22Rv1 (cell line): ENCODE results near the gene CNTNAP2.

Experiments
- CTCF ChIP-seq: fragments of 450-650 bp; IDR thresholded peaks from 2 replicates; pipeline ENCODE4 v1.5.1; 2017; ENCODE audit warnings: mild to moderate bottlenecking
- ZFX ChIP-seq: fragments of 450-650 bp; IDR thresholded peaks from 2 replicates; pipeline ENCODE4 v1.6.1; 2017; ENCODE audit warnings: antibody characterized with exemption, borderline replicate concordance

- TF ChIP-seq CTCF (no peak), ZFX (no peak)
Observed at GRCh38 chr7:148105853-148106252, 1989.3 kb downstream of the CNTNAP2 start.
